GM18520 (cell line): Measurements from ENCODE around the gene TAF1B.
"Not testable (repeated sequence)": the region's sequence is repeated elsewhere in the genome, so short reads cannot be mapped to it uniquely, and the experiment has no call there.

Experiments used
- ATAC-seq: cut with Tn5 transposase; IDR thresholded peaks from one replicate; pipeline ENCODE4 v1.9.1; 2021; ENCODE audit not compliant: unreplicated experiment

TAF1B gene

GRCh38 chr2:9830685-9831410, 12.4 kb upstream of the TAF1B start:
- ATAC-seq, result no peak

GRCh38 chr2:9831670-9832069, 11.6 kb upstream of the TAF1B start:
- no peak for ATAC-seq

- no peak for ATAC-seq
Observed at GRCh38 chr2:9832586-9832985, 10.7 kb upstream of the TAF1B start.

GRCh38 chr2:9835068-9835467, 8.2 kb upstream of the TAF1B start:
- not testable (repeated sequence) for ATAC-seq

GRCh38 chr2:9836074-9836473, 7.2 kb upstream of the TAF1B start:
- ATAC-seq, result no peak

GRCh38 chr2:9836517-9836916, 6.8 kb upstream of the TAF1B start:
- no peak for ATAC-seq

- ATAC-seq, result no peak
Observed at GRCh38 chr2:9837451-9837850, 5.8 kb upstream of the TAF1B start.

- ATAC-seq, result no peak
Observed at GRCh38 chr2:9838391-9838790, 4.9 kb upstream of the TAF1B start.

GRCh38 chr2:9842487-9843228, 616 bp upstream of the TAF1B start:
- ATAC-seq, result no peak

GRCh38 chr2:9844036-9844483, 786 bp downstream of the TAF1B start:
- no peak for ATAC-seq

- ATAC-seq, result no peak
Observed at GRCh38 chr2:9844576-9844975, 1.3 kb downstream of the TAF1B start.

GRCh38 chr2:9846554-9846953, 3.3 kb downstream of the TAF1B start:
- ATAC-seq, result no peak

- ATAC-seq, result no peak
Observed at GRCh38 chr2:9847140-9847539, 3.9 kb downstream of the TAF1B start.

- ATAC-seq, result no peak
Observed at GRCh38 chr2:9852881-9853280, 9.6 kb downstream of the TAF1B start.

GRCh38 chr2:9857814-9858729, 14.8 kb downstream of the TAF1B start:
- no peak for ATAC-seq

- ATAC-seq, result no peak
Observed at GRCh38 chr2:9858730-9859068, 15.4 kb downstream of the TAF1B start.

- not testable (repeated sequence) for ATAC-seq
Observed at GRCh38 chr2:9860922-9861580, 17.8 kb downstream of the TAF1B start.

- ATAC-seq, result no peak
Observed at GRCh38 chr2:9867881-9868280, 24.6 kb downstream of the TAF1B start.

GRCh38 chr2:9873337-9873736, 30.1 kb downstream of the TAF1B start:
- no peak for ATAC-seq

- ATAC-seq, result no peak
Observed at GRCh38 chr2:9877026-9877425, 33.8 kb downstream of the TAF1B start.

GRCh38 chr2:9877726-9878125, 34.5 kb downstream of the TAF1B start:
- no peak for ATAC-seq
